ENCODE measurements around the gene WDR11. TPM values are rescaled to one million over a fixed set of nuclear protein-coding genes. Genes with fewer than 3 reads are reported as not detected.

WDR11 gene
- total RNA-seq, 1 experiment from 2014 or later, result 73.2 TPM

DNA sequence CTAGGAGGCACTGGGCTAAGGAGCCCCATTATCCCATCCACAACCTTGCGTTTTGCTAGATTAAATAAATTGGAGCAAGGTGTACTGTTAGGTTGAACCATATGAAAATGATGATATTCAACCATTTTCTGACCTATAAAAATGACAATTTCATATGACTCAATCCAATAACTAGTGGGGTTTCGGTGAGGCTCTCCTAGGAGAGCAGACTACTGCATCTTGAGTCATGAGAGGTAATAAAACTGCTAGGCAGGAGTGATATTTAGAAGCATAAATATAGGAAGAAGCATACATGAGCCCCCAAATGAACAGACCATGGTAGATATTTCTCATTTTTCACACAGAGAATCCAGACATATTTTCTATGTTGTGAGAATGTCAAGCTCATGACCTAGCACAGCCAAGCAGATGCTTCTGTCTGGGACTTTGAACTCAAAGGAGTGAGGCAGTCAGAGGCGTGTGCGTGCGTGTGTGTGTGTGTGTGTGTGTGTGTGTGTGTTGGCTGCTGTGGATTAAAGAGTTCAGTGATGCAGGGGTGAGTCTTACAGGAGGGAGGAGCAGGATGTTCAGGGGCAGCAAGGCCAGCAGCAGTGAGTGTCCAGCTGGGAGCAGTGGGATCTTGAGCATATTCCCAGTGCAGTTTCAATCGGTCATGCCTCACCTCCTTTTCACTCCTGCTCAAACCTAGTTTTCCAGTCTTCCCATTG is 17.8 kb upstream of the WDR11 start:
- H3K9me2 ChIP-seq (replicated peaks; ENCODE audit: insufficient read depth, low read length), result no peaks in the 10 kb centered on the region
- H3K9ac ChIP-seq (ENCODE audit: low read length), result no peak overlapping the region
- no peaks in the 10 kb centered on the region for H3K79me2 ChIP-seq (ENCODE audit: low read length)
- DNase-seq, result no peak
- no peaks in the 10 kb centered on the region for H3K36me3 ChIP-seq (ENCODE audit: insufficient read depth, low read length)
- H3K27ac ChIP-seq (ENCODE audit: low read length), result no peak overlapping the region
- H3K4me3 ChIP-seq (ENCODE audit: low read length), result no peak overlapping the region
- no peaks in the 10 kb centered on the region for H3K4me1 ChIP-seq (ENCODE audit: low read length)
- H2AFZ ChIP-seq (ENCODE audit: low read length), result no peak overlapping the region
- H3K9me3 ChIP-seq (ENCODE audit: low read length), result no peaks in the 10 kb centered on the region
- H3K27me3 ChIP-seq (ENCODE audit: low read length), result no peaks in the 10 kb centered on the region
- H3K4me2 ChIP-seq (ENCODE audit: low read depth, low read length, poor library complexity, severe bottlenecking), result no peak overlapping the region
- H4K20me1 ChIP-seq (ENCODE audit: insufficient read depth, low read depth, low read length), result peaks cover 10% of the 10 kb centered on the region; the same call in 1 of the 2 replicates

GRCh38 chr10:120835603-120836002 is 15.6 kb upstream of the WDR11 start:
- no peak overlapping the region for H3K4me2 ChIP-seq (ENCODE audit: low read depth, low read length, poor library complexity, severe bottlenecking)
- DNase-seq, result no peak
- peaks cover 3% of the 10 kb centered on the region; the same call in 1 of the 2 replicates for H4K20me1 ChIP-seq (ENCODE audit: insufficient read depth, low read depth, low read length)
- no peak overlapping the region for H3K4me3 ChIP-seq (ENCODE audit: low read length)
- H3K4me1 ChIP-seq (ENCODE audit: low read length), result no peaks in the 10 kb centered on the region
- no peaks in the 10 kb centered on the region for H3K36me3 ChIP-seq (ENCODE audit: insufficient read depth, low read length)
- H3K9ac ChIP-seq (ENCODE audit: low read length), result no peak overlapping the region
- H3K27ac ChIP-seq (ENCODE audit: low read length), result no peak overlapping the region
- no peaks in the 10 kb centered on the region for H3K79me2 ChIP-seq (ENCODE audit: low read length)
- H3K27me3 ChIP-seq (ENCODE audit: low read length), result no peaks in the 10 kb centered on the region
- no peak overlapping the region for H2AFZ ChIP-seq (ENCODE audit: low read length)
- H3K9me2 ChIP-seq (replicated peaks; ENCODE audit: insufficient read depth, low read length), result no peaks in the 10 kb centered on the region
- no peaks in the 10 kb centered on the region for H3K9me3 ChIP-seq (ENCODE audit: low read length)

GRCh38 chr10:120838941-120839340 is 12.2 kb upstream of the WDR11 start:
- H3K27me3 ChIP-seq (ENCODE audit: low read length), result no peaks in the 10 kb centered on the region
- H3K36me3 ChIP-seq (ENCODE audit: insufficient read depth, low read length), result no peaks in the 10 kb centered on the region
- no peaks in the 10 kb centered on the region for H3K79me2 ChIP-seq (ENCODE audit: low read length)
- no peak overlapping the region for H3K4me2 ChIP-seq (ENCODE audit: low read depth, low read length, poor library complexity, severe bottlenecking)
- no peaks in the 10 kb centered on the region for H3K4me1 ChIP-seq (ENCODE audit: low read length)
- no peak overlapping the region for H2AFZ ChIP-seq (ENCODE audit: low read length)
- DNase-seq, result no peak
- H3K4me3 ChIP-seq (ENCODE audit: low read length), result no peak overlapping the region
- no peak overlapping the region for H3K9ac ChIP-seq (ENCODE audit: low read length)
- H3K9me2 ChIP-seq (replicated peaks; ENCODE audit: insufficient read depth, low read length), result no peaks in the 10 kb centered on the region
- no peaks in the 10 kb centered on the region for H4K20me1 ChIP-seq (ENCODE audit: insufficient read depth, low read depth, low read length)
- no peak overlapping the region for H3K27ac ChIP-seq (ENCODE audit: low read length)
- no peaks in the 10 kb centered on the region for H3K9me3 ChIP-seq (ENCODE audit: low read length)

GRCh38 chr10:120841522-120842189 is 9.5 kb upstream of the WDR11 start:
- Histone ChIP-seq H3K36me3 (ENCODE audit: insufficient read depth, low read length) (no peaks in the 10 kb centered on the region), H3K9me2 (replicated peaks; ENCODE audit: insufficient read depth, low read length) (no peaks in the 10 kb centered on the region), H3K9ac (ENCODE audit: low read length) (no peak overlapping the region), H3K27me3 (ENCODE audit: low read length) (no peaks in the 10 kb centered on the region), H2AFZ (ENCODE audit: low read length) (no peak overlapping the region), H3K4me1 (ENCODE audit: low read length) (no peaks in the 10 kb centered on the region), H3K79me2 (ENCODE audit: low read length) (no peaks in the 10 kb centered on the region), H3K9me3 (ENCODE audit: low read length) (no peaks in the 10 kb centered on the region), H3K4me3 (ENCODE audit: low read length) (no peak overlapping the region), H4K20me1 (ENCODE audit: insufficient read depth, low read depth, low read length) (no peaks in the 10 kb centered on the region), H3K4me2 (ENCODE audit: low read depth, low read length, poor library complexity, severe bottlenecking) (no peak overlapping the region), H3K27ac (ENCODE audit: low read length) (no peak overlapping the region)
- DNase-seq, result no peak

- Histone ChIP-seq H3K9me2 (replicated peaks; ENCODE audit: insufficient read depth, low read length) (no peaks in the 10 kb centered on the region), H3K4me2 (ENCODE audit: low read depth, low read length, poor library complexity, severe bottlenecking) (no peak overlapping the region), H3K36me3 (ENCODE audit: insufficient read depth, low read length) (peaks cover 34% of the 10 kb centered on the region), H3K27me3 (ENCODE audit: low read length) (no peaks in the 10 kb centered on the region), H3K4me3 (ENCODE audit: low read length) (no peak overlapping the region), H3K4me1 (ENCODE audit: low read length) (peaks cover 16% of the 10 kb centered on the region), H3K9ac (ENCODE audit: low read length) (no peak overlapping the region), H3K9me3 (ENCODE audit: low read length) (no peaks in the 10 kb centered on the region), H3K79me2 (ENCODE audit: low read length) (peaks cover 75% of the 10 kb centered on the region), H3K27ac (ENCODE audit: low read length) (no peak overlapping the region), H2AFZ (ENCODE audit: low read length) (no peak overlapping the region), H4K20me1 (ENCODE audit: insufficient read depth, low read depth, low read length) (no peaks in the 10 kb centered on the region)
- DNase-seq, result no peak
These were observed 3.2 kb downstream of the WDR11 start for GRCh38 chr10:120854388-120854787.

- peaks cover 3% of the 10 kb centered on the region; the same call in 1 of the 2 replicates for H3K4me1 ChIP-seq (ENCODE audit: low read length)
- no peak overlapping the region for H3K9ac ChIP-seq (ENCODE audit: low read length)
- no peaks in the 10 kb centered on the region for H4K20me1 ChIP-seq (ENCODE audit: insufficient read depth, low read depth, low read length)
- H3K9me2 ChIP-seq (replicated peaks; ENCODE audit: insufficient read depth, low read length), result no peaks in the 10 kb centered on the region
- H3K79me2 ChIP-seq (ENCODE audit: low read length), result peaks cover 38% of the 10 kb centered on the region
- H3K27ac ChIP-seq (ENCODE audit: low read length), result no peak overlapping the region
- H3K4me3 ChIP-seq (ENCODE audit: low read length), result no peak overlapping the region
- H3K27me3 ChIP-seq (ENCODE audit: low read length), result no peaks in the 10 kb centered on the region
- no peaks in the 10 kb centered on the region for H3K9me3 ChIP-seq (ENCODE audit: low read length)
- peak; percentile 19 for DNase-seq
- no peak overlapping the region for H3K4me2 ChIP-seq (ENCODE audit: low read depth, low read length, poor library complexity, severe bottlenecking)
- no peak overlapping the region for H2AFZ ChIP-seq (ENCODE audit: low read length)
- peaks cover 37% of the 10 kb centered on the region for H3K36me3 ChIP-seq (ENCODE audit: insufficient read depth, low read length)
These were observed 10.2 kb downstream of the WDR11 start for GRCh38 chr10:120861178-120861855.

GRCh38 chr10:120873741-120874140 is 22.6 kb downstream of the WDR11 start:
- Histone ChIP-seq H4K20me1 (ENCODE audit: insufficient read depth, low read depth, low read length) (no peaks in the 10 kb centered on the region), H3K4me2 (ENCODE audit: low read depth, low read length, poor library complexity, severe bottlenecking) (no peak overlapping the region), H3K9ac (ENCODE audit: low read length) (no peak overlapping the region), H2AFZ (ENCODE audit: low read length) (no peak overlapping the region), H3K4me1 (ENCODE audit: low read length) (no peaks in the 10 kb centered on the region), H3K9me3 (ENCODE audit: low read length) (no peaks in the 10 kb centered on the region), H3K36me3 (ENCODE audit: insufficient read depth, low read length) (peaks cover 36% of the 10 kb centered on the region), H3K27ac (ENCODE audit: low read length) (no peak overlapping the region), H3K27me3 (ENCODE audit: low read length) (no peaks in the 10 kb centered on the region), H3K4me3 (ENCODE audit: low read length) (no peak overlapping the region), H3K79me2 (ENCODE audit: low read length) (no peaks in the 10 kb centered on the region), H3K9me2 (replicated peaks; ENCODE audit: insufficient read depth, low read length) (no peaks in the 10 kb centered on the region)
- no peak for DNase-seq

DNA sequence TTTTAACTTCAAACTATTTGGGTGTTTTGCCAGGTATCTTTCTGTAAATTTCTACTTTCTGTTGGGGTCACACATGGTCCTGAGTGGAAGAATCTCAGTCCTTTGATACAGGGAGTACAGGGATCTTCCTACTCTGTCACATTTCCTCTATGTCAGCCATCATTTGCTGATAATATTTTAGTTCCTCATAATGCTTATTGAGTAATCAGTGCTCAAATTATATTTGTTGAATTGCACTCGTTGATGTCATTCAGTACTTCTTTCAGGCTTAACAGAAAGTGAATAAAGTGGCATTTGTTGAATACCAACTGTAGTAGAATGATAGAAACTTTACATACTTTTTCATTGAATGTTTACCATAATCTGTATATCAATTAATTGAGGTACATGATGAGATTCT is 31.9 kb downstream of the WDR11 start:
- Histone ChIP-seq H3K4me3 (ENCODE audit: low read length) (no peak overlapping the region), H3K9me2 (replicated peaks; ENCODE audit: insufficient read depth, low read length) (no peaks in the 10 kb centered on the region), H3K4me2 (ENCODE audit: low read depth, low read length, poor library complexity, severe bottlenecking) (no peak overlapping the region), H2AFZ (ENCODE audit: low read length) (no peak overlapping the region), H3K27me3 (ENCODE audit: low read length) (no peaks in the 10 kb centered on the region), H3K36me3 (ENCODE audit: insufficient read depth, low read length) (peaks cover 22% of the 10 kb centered on the region), H3K9me3 (ENCODE audit: low read length) (no peaks in the 10 kb centered on the region), H3K27ac (ENCODE audit: low read length) (no peak overlapping the region), H3K9ac (ENCODE audit: low read length) (no peak overlapping the region), H3K79me2 (ENCODE audit: low read length) (no peaks in the 10 kb centered on the region), H3K4me1 (ENCODE audit: low read length) (no peaks in the 10 kb centered on the region), H4K20me1 (ENCODE audit: insufficient read depth, low read depth, low read length) (no peaks in the 10 kb centered on the region)
- no peak for DNase-seq
